Sigmoid colon (tissue), 4 donors: ENCODE results near the gene DICER1.

ENCODE experiments used
- CTCF ChIP-seq, 4 experiments: fragments of 450-650 bp in 3 of 4; fragments of 200-600 bp in 1 of 4; IDR thresholded peaks; one replicate each; pipeline ENCODE4 v1.5.1; 2016 to 2019; ENCODE audit warnings: antibody characterized with exemption in 4 of 4, mild to moderate bottlenecking in 3 of 4, moderate library complexity in 2 of 4
- EP300 ChIP-seq, 4 donors: sonication (generic); formaldehyde crosslinking; IDR thresholded peaks; one replicate each; pipeline ENCODE4 v1.6.1; 2017; ENCODE audit warnings: antibody characterized with exemption in 4 of 4
- POLR2A ChIP-seq, 2 donors: fragments of 450-650 bp; IDR thresholded peaks; one replicate each; pipeline ENCODE4 v1.6.1; 2016; ENCODE audit warnings: antibody characterized with exemption in 2 of 2, mild to moderate bottlenecking in 2 of 2, moderate library complexity in 2 of 2
- POLR2AphosphoS5 ChIP-seq, 4 donors: sonication (generic); formaldehyde crosslinking; IDR thresholded peaks; one replicate each; pipeline ENCODE4 v1.6.1; 2017; ENCODE audit warnings: antibody characterized with exemption in 4 of 4

GRCh38 chr14:95040708-95041476 lies 116.4 kb downstream of the DICER1 start:
- TF ChIP-seq POLR2AphosphoS5 (IDR thresholded peaks at IDR 0.05): no peak
- TF ChIP-seq CTCF (IDR thresholded peaks at IDR 0.05): no peak
- no peak for TF ChIP-seq POLR2A (IDR thresholded peaks at IDR 0.05)
- no peak for TF ChIP-seq EP300 (IDR thresholded peaks at IDR 0.05)
